Smooth muscle cell (in vitro differentiated cells): ENCODE data around the gene PADI6. TPM values are rescaled to one million over a fixed set of nuclear protein-coding genes. Genes with fewer than 3 reads are reported as not detected.
A peak's percentile ranks its signal among the peaks of the same experiment; 100 is the strongest.

Experiments used
- DNase-seq: peaks from one replicate; lab custom pipeline; 2025; ENCODE audit not compliant: unreplicated experiment; lab: John Stamatoyannopoulos, UW
- H2AFZ ChIP-seq: fragments of 200-600 bp; sonication (generic); 2 replicates; pipeline ENCODE4 v1.6.0; 2016; ENCODE audit warnings: antibody characterized with exemption, low read depth, mild to moderate bottlenecking
- H3F3A ChIP-seq: fragments of 200-600 bp; sonication (generic); 2 replicates; pipeline ENCODE4 v1.6.0; 2017; ENCODE audit warnings: antibody characterized with exemption, low read depth
- H3K27ac ChIP-seq: fragments of 200-600 bp; sonication (generic); 2 replicates; pipeline ENCODE4 v1.5.1; 2016; ENCODE audit warnings: low read depth, mild to moderate bottlenecking
- H3K27me3 ChIP-seq: fragments of 200-600 bp; sonication (generic); 2 replicates; pipeline ENCODE4 v1.6.1; 2016; ENCODE audit warnings: low read depth, mild to moderate bottlenecking
- H3K36me3 ChIP-seq: fragments of 200-600 bp; sonication (generic); 2 replicates; pipeline ENCODE4 v1.5.1; 2016; ENCODE audit warnings: low read depth
- H3K4me1 ChIP-seq: fragments of 200-600 bp; sonication (generic); 2 replicates; pipeline ENCODE4 v1.5.1; 2016; ENCODE audit warnings: low read depth
- H3K4me2 ChIP-seq: fragments of 200-600 bp; sonication (generic); 2 replicates; pipeline ENCODE4 v1.6.0; 2016; ENCODE audit warnings: mild to moderate bottlenecking
- H3K4me3 ChIP-seq: fragments of 200-600 bp; sonication (generic); 2 replicates; pipeline ENCODE4 v1.5.1; 2016; ENCODE audit warnings: mild to moderate bottlenecking
- H3K79me2 ChIP-seq: fragments of 200-600 bp; sonication (generic); 2 replicates; pipeline ENCODE4 v1.6.0; 2016; ENCODE audit warnings: low read depth, mild to moderate bottlenecking
- H3K9ac ChIP-seq: fragments of 200-600 bp; sonication (generic); 2 replicates; pipeline ENCODE4 v1.6.0; 2016; ENCODE audit warnings: low read depth
- H3K9me3 ChIP-seq: fragments of 200-600 bp; sonication (generic); replicated peaks from 2 replicates; pipeline ENCODE4 v1.5.1; 2016; ENCODE audit warnings: low read depth
- H4K20me1 ChIP-seq: fragments of 200-600 bp; sonication (generic); 2 replicates; pipeline ENCODE4 v1.6.0; 2016; ENCODE audit warnings: low read depth
- WGBS: methylation state at CpG from one replicate; pipeline ENCODE4 v1.1.7; 2016; ENCODE audit warnings: low lambda C conversion rate; 5-methylcytosine and 5-hydroxymethylcytosine counted together
- polyA plus RNA-seq: library from polyadenylated mRNA; unstranded; fragments of >200 nt; fragmentation: Nextera tagmentation; extraction: Ambion mirVana; gene quantifications from 2 replicates; pipeline ENCODE4 v1.2.1, GENCODE V29; 2016
- total RNA-seq: library from RNA; depleted of rRNA; stranded (reverse); fragments of >200 nt; gene quantifications from 2 replicates; pipeline ENCODE4 v1.2.3, GENCODE V29; 2014
- TF ChIP-seq, protein P1 (sequence below): fragments of 200-600 bp; sonication (generic); IDR thresholded peaks from 2 replicates; pipeline ENCODE4 v1.5.1; 2017; ENCODE audit warnings: borderline replicate concordance, mild to moderate bottlenecking, antibody characterized with exemption; ENCODE audit not compliant: insufficient read depth, poor library complexity, severe bottlenecking

PADI6 gene
- total and polyA plus RNA-seq, 2 experiments from 2014 or later = not detected

GRCh38 chr1:17333081-17333480 lies 38.9 kb upstream of the PADI6 start:
- Histone ChIP-seq H4K20me1 (no peaks in the 10 kb centered on the region), H3K4me1 (no peaks in the 10 kb centered on the region), H3F3A (no peaks in the 10 kb centered on the region), H3K9me3 (peaks cover 3% of the 10 kb centered on the region), H3K4me2 (no peak overlapping the region), H3K9ac (no peak overlapping the region), H2AFZ (no peak overlapping the region), H3K36me3 (no peaks in the 10 kb centered on the region), H3K27me3 (no peaks in the 10 kb centered on the region), H3K79me2 (no peaks in the 10 kb centered on the region), H3K27ac (no peak overlapping the region), H3K4me3 (no peak overlapping the region)
- 95% methylated on average over 8 of the region's 8 CpGs for WGBS
- no peak for DNase-seq
- TF ChIP-seq, protein P1, sequence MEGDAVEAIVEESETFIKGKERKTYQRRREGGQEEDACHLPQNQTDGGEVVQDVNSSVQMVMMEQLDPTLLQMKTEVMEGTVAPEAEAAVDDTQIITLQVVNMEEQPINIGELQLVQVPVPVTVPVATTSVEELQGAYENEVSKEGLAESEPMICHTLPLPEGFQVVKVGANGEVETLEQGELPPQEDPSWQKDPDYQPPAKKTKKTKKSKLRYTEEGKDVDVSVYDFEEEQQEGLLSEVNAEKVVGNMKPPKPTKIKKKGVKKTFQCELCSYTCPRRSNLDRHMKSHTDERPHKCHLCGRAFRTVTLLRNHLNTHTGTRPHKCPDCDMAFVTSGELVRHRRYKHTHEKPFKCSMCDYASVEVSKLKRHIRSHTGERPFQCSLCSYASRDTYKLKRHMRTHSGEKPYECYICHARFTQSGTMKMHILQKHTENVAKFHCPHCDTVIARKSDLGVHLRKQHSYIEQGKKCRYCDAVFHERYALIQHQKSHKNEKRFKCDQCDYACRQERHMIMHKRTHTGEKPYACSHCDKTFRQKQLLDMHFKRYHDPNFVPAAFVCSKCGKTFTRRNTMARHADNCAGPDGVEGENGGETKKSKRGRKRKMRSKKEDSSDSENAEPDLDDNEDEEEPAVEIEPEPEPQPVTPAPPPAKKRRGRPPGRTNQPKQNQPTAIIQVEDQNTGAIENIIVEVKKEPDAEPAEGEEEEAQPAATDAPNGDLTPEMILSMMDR = no peak

GRCh38 chr1:17335821-17336710 lies 35.9 kb upstream of the PADI6 start:
- Histone ChIP-seq H2AFZ (no peak overlapping the region), H3F3A (no peaks in the 10 kb centered on the region), H3K27ac (no peak overlapping the region), H3K9me3 (no peaks in the 10 kb centered on the region), H4K20me1 (no peaks in the 10 kb centered on the region), H3K36me3 (no peaks in the 10 kb centered on the region), H3K4me1 (no peaks in the 10 kb centered on the region), H3K79me2 (no peaks in the 10 kb centered on the region), H3K9ac (no peak overlapping the region), H3K4me2 (no peak overlapping the region), H3K27me3 (peaks cover 3% of the 10 kb centered on the region), H3K4me3 (no peak overlapping the region)
- TF ChIP-seq, protein P1 = peak; percentile 92
- 45% methylated on average over 19 of the region's 20 CpGs for WGBS
- DNase-seq = peak; percentile 13

GRCh38 chr1:17338706-17339493 lies 33.1 kb upstream of the PADI6 start:
- peaks cover 3% of the 10 kb centered on the region for H3K27me3 ChIP-seq
- H3K79me2 ChIP-seq = no peaks in the 10 kb centered on the region
- WGBS = 87% methylated on average over 15 of the region's 15 CpGs
- H3K4me1 ChIP-seq = no peaks in the 10 kb centered on the region
- no peak overlapping the region for H3K4me2 ChIP-seq
- no peaks in the 10 kb centered on the region for H3K36me3 ChIP-seq
- no peak for DNase-seq
- TF ChIP-seq, protein P1 = no peak
- no peak overlapping the region for H2AFZ ChIP-seq
- H3F3A ChIP-seq = no peaks in the 10 kb centered on the region
- H4K20me1 ChIP-seq = no peaks in the 10 kb centered on the region
- H3K27ac ChIP-seq = no peak overlapping the region
- no peaks in the 10 kb centered on the region for H3K9me3 ChIP-seq
- no peak overlapping the region for H3K4me3 ChIP-seq
- H3K9ac ChIP-seq = no peak overlapping the region
